GM21723 (cell line): ENCODE results near the gene PHYKPL.
"Not testable (repeated sequence)": the region's sequence is repeated elsewhere in the genome, so short reads cannot be mapped to it uniquely, and the experiment has no call there.

Experiments
- ATAC-seq: cut with Tn5 transposase; IDR thresholded peaks from one replicate; pipeline ENCODE4 v1.9.1; 2021; ENCODE audit warnings: mild to moderate bottlenecking, moderate library complexity; ENCODE audit not compliant: unreplicated experiment

PHYKPL gene

GRCh38 chr5:178208540-178209227, 23.9 kb downstream of the PHYKPL start:
- ATAC-seq = no peak

- no peak for ATAC-seq
These were observed 24.7 kb downstream of the PHYKPL start for GRCh38 chr5:178207917-178208280.

GRCh38 chr5:178207183-178207916, 25.3 kb downstream of the PHYKPL start:
- no peak for ATAC-seq

GRCh38 chr5:178206166-178207101, 26.2 kb downstream of the PHYKPL start:
- ATAC-seq = no peak

GRCh38 chr5:178205749-178206047, 26.9 kb downstream of the PHYKPL start:
- no peak for ATAC-seq

- peak; percentile 63 for ATAC-seq
These were observed 27.5 kb downstream of the PHYKPL start for GRCh38 chr5:178204935-178205748.

- peak; percentile 78 for ATAC-seq
These were observed 28.2 kb downstream of the PHYKPL start, which contains the start of gene HNRNPAB for GRCh38 chr5:178204182-178204934. HNRNPAB (plus strand) TSS chr5:178204533; CDS start chr5:178204838, 305 bp downstream.

- peak; percentile 7 for ATAC-seq
These were observed 28.9 kb downstream of the PHYKPL start for GRCh38 chr5:178203670-178204181.

- no peak for ATAC-seq
These were observed 30.1 kb downstream of the PHYKPL start for GRCh38 chr5:178202541-178202940.

- ATAC-seq = no peak
These were observed 30.7 kb downstream of the PHYKPL start for GRCh38 chr5:178201927-178202235.

- no peak for ATAC-seq
These were observed 31.2 kb downstream of the PHYKPL start for GRCh38 chr5:178201221-178201926.

- no peak for ATAC-seq
These were observed 32.8 kb downstream of the PHYKPL start for GRCh38 chr5:178199581-178200434.

GRCh38 chr5:178198706-178199105, 33.9 kb downstream of the PHYKPL start:
- no peak for ATAC-seq

GRCh38 chr5:178198151-178198550, 34.5 kb downstream of the PHYKPL start:
- not testable (repeated sequence) for ATAC-seq

GRCh38 chr5:178196986-178197385, 35.6 kb downstream of the PHYKPL start:
- ATAC-seq = no peak

- no peak for ATAC-seq
These were observed 36.3 kb downstream of the PHYKPL start for GRCh38 chr5:178196281-178196812.

- ATAC-seq = no peak
These were observed 38.6 kb downstream of the PHYKPL start for GRCh38 chr5:178194026-178194425.

GRCh38 chr5:178193251-178193809, 39.3 kb downstream of the PHYKPL start:
- no peak for ATAC-seq
